HG03097 (cell line): ENCODE data around the gene EDN1.

Experiments
- ATAC-seq: cut with Tn5 transposase; IDR thresholded peaks from one replicate; pipeline ENCODE4 v1.9.1; 2021; ENCODE audit not compliant: unreplicated experiment, low FRiP score

Gene EDN1

DNA sequence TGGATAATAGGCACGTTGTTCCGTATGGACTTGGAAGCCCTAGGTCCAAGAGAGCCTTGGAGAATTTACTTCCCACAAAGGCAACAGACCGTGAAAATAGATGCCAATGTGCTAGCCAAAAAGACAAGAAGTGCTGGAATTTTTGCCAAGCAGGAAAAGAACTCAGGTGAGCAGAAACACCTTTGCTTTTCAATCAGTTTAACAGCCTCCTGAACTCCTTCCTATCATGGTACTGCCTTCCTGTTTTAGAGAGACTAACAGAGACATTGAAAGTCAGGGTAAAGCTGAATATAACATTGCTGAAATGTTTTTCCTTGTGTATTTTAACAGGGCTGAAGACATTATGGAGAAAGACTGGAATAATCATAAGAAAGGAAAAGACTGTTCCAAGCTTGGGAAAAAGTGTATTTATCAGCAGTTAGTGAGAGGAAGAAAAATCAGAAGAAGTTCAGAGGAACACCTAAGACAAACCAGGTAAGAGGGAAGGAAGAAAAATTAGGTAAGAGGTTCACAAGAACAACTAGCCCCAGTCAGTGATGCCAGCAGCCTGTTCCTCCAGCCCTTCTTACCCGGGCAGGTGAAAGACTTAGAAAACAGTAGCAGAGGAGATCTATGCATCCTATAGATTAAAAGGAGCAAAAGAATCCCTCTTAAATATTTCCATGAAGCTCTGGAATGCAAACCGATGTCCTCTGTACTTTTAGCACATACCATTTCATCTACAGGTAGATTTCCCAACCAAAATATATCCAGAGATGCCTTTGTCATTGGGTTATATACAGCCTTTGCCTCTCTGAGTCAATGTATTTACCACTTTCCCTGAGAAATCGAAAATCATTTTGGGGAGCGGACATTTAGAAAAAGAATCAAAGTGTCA, 4.0 kb downstream of the EDN1 start:
- ATAC-seq: no peak

DNA sequence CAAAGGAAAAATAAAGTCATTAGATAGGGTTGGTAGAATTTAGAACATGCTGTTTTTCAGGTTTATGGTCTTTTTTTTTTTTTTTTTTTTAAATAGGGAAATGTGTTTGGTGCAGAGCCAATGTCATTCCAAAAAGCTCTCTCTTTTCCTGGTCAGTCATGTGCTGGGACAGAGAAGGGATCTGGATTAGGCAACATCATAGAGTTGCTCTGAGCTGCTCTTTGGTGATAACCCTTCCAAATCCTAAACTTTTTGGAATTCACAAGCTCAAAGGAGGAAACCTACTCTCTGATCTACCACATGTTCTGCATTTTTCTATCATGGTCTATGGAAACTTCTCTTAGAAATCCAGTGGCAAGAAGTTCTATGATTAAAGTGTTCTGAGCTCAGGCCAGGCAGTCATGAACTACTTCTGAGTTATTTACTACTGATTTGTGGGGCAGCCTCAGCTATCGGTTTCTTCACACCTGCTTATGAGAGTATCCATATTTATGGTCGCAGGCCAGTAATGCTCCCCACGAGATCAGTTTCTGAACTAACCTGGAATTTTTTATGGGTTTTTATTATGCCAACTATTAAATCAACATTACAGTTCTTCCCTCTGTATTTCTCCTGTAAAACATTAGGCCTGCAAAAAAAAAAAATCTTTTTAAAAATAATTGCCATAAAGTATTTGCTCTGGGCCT, 4.8 kb downstream of the EDN1 start:
- no peak for ATAC-seq

DNA sequence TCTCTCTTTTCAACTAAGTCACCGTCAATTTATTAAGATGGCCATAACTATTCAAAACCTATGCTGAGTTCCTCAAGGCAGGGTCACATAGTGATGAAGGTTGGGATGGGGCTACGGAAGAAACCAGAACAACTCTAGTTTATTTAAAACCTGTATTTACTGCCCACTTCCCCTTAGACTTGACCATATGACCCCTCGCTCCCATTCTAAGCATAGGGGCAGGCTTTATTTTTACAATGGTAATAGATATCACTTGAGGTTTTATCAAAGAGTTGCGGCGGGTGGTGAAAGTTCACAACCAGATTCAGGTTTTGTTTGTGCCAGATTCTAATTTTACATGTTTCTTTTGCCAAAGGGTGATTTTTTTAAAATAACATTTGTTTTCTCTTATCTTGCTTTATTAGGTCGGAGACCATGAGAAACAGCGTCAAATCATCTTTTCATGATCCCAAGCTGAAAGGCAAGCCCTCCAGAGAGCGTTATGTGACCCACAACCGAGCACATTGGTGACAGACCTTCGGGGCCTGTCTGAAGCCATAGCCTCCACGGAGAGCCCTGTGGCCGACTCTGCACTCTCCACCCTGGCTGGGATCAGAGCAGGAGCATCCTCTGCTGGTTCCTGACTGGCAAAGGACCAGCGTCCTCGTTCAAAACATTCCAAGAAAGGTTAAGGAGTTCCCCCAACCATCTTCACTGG, 5.5 kb downstream of the EDN1 start:
- no peak for ATAC-seq

DNA sequence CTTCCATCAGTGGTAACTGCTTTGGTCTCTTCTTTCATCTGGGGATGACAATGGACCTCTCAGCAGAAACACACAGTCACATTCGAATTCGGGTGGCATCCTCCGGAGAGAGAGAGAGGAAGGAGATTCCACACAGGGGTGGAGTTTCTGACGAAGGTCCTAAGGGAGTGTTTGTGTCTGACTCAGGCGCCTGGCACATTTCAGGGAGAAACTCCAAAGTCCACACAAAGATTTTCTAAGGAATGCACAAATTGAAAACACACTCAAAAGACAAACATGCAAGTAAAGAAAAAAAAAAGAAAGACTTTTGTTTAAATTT, 6.1 kb downstream of the EDN1 start:
- no peak for ATAC-seq

DNA sequence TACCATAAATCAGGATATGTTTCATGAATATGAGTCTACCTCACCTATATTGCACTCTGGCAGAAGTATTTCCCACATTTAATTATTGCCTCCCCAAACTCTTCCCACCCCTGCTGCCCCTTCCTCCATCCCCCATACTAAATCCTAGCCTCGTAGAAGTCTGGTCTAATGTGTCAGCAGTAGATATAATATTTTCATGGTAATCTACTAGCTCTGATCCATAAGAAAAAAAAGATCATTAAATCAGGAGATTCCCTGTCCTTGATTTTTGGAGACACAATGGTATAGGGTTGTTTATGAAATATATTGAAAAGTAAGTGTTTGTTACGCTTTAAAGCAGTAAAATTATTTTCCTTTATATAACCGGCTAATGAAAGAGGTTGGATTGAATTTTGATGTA, 6.4 kb downstream of the EDN1 start:
- ATAC-seq: no peak

DNA sequence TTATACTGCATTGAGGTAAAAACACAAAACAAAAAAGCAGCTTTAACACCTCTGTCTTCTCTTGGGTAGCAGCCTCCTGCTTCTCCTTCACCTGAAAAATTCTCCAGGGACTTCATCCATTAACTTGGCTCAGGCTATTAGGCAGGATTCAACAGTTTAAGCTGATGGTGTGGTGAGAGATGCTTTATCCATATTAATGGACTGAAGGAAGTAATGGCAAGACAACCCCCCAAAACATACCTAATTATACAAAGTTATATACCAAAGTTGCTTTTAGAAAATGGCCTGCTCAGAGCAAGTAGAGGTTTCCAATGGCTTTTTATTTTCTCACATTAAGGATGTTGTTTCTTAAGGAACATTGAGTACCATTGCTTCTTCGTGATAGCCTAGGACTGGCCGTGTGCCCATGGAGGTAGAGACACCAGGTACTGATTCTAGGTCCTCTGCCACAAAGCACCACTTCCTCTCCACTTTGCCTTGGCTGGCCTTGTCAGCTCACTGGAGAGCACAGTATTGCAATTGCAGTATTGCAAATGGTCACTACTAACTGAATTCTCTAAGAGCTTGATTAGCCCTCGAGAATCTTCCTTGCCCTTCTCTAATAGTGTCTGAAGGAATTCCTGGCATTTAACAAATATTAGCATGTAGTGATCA, 7.3 kb downstream of the EDN1 start:
- ATAC-seq: no peak

DNA sequence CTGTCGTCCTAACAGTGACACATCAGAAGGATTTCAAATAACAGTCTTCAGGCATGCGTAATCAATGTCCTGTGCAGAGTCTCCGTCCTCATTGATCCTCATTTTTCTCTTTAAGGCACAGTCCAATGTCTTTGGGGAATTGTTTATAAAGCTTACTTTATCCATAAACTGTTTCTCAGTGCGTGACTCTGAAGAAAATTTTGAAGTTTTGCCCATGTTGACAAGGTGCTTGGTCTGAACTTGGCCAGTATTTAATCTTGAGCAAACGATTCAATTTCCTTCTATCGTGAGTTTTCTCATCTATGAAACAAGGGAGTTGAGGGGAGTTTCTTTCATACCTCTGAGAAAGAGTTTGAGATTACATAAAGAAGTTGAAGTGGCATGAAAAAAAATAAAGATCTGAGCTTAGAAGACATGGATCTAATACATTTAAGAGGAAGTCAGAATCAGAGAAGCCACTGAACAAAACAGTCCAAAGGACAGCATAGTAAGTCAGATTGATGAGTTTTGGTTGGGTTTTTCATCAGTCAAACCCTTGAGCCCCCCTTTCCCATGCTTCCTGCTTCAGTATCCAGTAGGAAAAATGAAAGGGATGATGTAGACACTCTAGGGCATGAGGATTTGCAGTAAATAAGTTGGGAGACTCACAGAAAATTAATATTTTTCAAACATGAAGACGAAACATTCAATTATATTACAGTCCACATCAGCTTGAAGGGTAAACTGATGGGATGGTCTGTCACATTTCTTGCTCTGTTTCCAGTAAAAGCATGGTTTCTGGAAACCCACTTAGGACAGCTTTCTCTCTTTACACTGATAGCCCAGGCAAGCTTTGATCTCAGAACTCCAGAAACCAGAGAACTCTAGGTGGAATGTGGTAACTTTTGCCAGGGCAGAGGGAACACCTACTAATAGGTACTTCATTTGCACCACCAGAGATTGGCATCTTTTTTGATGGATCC, 8.1 kb downstream of the EDN1 start:
- no peak for ATAC-seq

DNA sequence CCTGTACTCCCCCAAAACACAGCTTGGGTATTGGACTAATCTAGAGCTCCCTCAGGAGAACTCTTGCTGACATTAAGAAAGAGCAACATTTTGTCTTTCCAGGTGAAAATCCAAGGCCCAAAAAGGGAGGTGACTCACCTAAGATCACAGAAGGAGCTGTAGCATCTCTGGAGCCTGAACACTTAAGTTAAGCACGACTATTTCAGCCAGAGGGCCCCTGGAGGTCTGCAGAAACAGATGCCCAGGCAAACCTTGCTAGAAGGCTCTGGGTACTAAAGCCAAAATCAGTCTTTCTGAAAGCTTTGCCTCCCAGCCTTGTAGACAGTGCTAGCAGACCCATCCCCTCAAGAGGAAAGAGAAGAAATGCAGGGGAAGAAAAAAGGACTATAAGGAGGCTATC, 8.8 kb downstream of the EDN1 start:
- ATAC-seq: no peak

DNA sequence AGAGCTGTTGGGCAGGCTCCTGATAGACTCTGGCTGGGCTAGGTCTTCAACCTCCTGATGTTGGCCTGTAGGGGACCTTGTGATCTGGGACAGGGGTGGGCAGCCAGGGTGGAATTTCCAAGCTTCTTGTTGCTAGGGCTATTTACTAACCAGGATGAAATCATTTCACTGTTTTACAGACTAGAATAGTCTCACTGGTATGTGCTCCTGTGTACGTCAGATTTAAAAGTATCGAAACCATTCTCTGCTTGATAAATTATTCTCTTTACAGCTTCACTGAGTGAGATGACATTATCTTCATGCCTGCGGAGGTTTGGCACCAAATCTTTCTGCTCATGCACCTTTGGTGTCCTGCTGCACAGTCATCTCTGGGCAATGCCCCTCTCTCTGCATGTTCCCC, 10.9 kb downstream of the EDN1 start:
- no peak for ATAC-seq

DNA sequence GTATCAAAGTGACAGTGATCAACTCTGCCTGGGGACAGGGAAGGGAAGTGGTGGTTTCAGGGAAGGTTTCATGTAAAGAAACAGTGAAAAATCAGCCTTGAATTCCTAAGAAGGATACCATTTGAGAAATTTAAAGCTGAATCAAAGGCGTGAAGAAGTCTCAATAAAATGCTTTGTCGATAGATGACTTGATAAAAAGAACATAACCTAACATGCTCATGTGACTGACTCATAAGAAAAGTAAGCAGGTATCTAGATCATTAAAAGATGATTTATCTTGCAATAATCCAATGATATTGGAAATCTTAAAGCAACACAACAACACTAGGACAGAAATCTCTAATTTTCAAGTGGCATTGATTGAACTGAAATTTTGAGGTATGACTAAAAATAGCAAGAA, 14.3 kb downstream of the EDN1 start:
- ATAC-seq: no peak

DNA sequence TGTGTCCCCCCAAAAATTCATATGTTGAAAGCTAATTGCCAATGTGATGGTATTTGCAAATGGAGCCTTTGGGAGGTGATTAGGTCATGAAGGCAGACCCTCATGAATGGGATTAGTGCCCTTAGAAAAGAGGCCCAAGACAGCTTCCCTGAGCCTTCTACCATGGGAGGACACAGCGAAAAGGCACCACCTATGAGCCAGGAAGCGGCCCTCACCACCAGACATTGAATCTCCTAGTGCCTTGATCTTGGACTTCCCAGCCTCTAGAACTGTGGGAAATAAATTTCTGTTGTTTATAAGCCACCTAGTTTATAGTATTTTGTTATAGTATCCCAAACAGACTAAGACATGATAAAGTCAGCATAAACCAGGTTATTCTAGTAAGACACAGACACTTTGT, 18.9 kb downstream of the EDN1 start:
- no peak for ATAC-seq

DNA sequence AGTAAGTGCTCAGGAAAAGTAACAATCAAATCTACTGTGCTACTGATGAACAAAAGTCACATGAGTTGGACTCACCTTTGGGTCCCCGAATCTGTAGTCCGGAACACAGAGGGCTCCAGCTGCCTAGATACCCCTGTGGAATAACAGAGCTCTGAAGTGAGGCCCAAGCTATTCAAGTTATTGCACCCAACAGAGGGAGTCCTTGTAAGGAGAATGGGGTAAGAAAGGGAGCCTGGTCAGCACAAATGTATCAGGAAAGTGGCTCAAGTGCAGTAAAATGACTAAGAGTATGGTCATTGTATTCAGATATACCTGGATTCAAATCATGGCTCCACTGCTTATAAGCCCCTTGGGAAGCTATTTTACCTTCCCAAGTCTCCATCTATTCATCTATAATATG, 20.9 kb downstream of the EDN1 start:
- no peak for ATAC-seq

DNA sequence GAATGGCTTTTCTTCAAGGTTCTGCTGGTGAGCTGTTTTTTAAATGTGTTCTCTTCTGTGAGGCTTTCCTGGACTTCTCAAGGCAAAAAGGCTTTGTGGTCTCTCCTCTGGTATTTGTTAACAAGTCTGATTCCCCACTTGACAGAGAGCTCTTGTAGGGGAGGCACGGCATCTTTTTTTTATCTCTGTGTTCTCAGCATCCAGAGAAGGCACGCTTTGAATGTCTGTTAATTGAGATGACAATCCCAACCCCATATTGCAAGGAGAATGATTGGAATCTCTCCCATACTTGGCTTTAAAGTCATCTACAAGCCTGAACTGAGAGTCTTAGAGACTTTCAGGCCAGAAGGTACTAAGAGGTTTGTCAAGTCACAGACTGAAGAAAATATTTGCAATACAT, 22.6 kb downstream of the EDN1 start:
- ATAC-seq: no peak

DNA sequence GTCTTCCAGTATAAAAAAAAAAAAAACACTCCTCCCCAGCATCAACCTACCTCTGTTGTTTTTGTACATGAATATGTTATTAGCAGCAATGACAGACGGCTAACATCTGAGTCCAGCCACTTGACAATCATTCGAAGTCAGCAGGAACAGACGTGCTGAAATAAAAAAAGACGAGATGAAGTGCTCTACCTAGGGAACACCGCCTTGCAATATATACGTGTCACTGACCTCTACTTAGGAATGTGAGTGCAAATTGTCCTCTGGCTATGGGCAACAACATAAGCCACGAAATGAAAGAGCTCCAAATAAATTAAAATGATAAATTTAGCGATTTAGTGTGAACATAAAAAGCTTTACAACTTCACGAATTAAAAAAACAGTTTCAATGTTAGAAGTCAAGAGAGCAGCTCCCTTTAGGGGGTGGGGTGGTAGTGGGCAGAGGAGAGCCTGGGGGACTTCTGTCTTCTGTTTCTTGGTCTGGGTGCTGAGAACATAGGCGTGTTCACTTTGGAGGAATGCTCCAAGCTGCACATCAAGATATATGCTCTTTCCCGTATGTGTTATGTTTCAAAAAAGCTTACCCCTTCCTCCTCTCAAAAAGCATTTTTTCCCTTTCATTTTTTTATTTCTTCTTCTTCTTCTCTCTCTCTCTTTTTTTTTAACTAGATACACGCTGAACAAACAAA, 23.3 kb downstream of the EDN1 start:
- ATAC-seq: no peak

DNA sequence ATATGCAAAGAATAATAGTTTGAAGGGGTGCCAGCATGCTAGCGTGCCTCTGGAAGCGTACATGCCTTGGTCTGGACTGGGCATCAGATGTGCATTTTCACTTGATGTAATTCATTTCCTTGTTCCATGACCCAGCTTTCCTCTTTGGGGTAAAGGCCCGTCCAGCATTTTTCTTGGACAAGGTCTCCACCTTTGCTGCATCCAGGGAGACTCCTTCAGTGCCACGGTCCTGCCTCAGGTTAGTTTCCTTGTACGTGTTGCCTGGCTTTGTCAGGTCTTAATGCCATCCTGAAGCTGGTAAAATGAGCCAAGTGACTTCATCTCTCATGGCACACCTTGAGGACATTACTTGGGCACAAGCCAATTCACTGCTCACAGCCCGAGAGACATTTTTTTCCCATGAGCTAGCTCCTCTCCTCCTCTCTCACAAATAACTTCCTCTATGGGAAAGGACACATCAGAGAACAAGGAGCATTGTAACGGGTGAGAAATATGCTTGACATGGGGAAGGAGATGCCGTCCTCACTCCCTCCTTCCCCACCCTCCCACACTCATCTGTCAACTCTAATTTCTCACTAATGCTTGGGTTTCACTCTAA, 23.9 kb downstream of the EDN1 start:
- no peak for ATAC-seq

DNA sequence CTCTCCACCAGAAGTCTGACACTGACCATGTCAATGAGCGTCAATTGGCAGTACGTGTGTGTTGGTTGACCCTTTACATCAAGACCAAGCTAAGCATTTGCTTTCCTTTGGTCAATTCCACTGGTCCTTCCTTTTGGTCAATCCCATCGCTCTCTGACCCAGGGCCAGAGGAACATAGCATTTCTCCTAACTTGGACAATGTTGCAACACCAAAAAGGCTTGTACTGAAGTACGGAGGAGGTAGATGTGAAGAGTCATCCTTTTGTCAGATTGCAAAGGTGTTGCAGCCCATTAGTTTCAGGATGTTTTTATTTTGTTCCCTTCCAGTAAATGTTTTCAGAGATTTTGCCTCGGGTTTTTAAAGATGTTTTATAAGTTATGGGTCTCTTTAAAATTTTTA, 24.6 kb downstream of the EDN1 start:
- ATAC-seq: no peak

DNA sequence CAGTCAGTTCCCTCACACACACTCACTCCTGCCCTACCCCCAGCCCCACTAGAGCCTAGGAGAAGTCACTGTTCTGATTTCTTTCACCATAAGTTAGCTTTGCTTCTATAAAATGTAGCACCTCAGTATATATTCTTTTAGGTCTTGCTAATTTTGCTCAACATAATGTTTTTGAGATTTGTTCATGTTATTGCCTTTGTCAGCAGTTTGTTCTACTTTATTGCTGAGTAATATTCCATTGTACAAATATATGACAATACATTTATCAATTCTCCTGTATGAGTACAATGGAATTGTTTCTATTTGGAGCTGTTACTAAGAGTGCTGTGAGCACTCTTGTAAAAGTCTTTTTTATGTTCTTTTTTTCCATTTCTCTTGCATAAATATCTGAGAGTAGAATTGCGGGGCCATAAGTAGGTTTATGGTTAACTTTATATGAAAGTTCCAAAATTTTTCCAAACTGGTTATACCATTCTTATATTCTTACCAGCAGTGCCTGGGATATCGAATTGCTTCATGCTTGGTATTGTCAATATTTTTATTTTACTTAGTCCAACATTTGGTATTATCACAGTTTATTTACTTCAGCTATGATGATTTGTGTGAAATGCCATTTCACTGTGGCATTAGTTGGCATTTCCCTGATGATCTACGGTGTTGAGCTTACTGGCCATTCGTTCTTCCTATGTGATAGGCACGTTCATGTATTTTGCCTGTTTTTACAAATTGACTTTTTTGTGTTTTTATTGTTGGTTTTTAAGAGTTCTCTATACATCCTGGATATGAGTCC, 25.3 kb downstream of the EDN1 start:
- no peak for ATAC-seq

DNA sequence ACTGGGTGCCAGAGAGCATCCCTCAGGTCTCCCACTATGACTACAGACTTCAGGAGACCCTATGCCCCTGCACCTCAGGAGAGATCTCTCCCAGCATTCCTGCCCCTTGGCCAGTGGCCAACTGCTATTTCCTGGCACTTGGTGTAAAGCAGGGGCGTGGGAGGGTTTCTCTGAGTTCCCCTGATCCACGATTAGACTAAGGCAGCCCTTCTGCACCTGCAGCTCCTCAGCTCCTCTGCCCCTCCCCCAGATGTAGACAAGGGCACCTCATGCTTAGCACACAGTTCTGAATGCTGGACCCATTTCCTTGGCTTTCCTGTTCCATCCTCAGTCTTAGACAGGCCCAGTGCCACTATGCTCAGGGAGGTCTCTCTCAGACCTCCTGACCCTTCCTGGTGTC, 28.6 kb downstream of the EDN1 start:
- no peak for ATAC-seq
